Kidney epithelial cell (primary cell): Measurements from ENCODE around the gene MAPRE3. TPM values are rescaled to one million over a fixed set of nuclear protein-coding genes. Genes with fewer than 3 reads are reported as not detected.

ENCODE experiments used
- DNase-seq: peaks from one replicate; pipeline ENCODE4 v3.0.0-alpha.2; 2010; ENCODE audit warnings: low read depth
- H3K27me3 ChIP-seq: 2 replicates; pipeline ENCODE4 v1.6.0; 2011; ENCODE audit warnings: low read length; ENCODE audit not compliant: control insufficient read depth, insufficient read depth
- H3K36me3 ChIP-seq: 2 replicates; pipeline ENCODE4 v1.5.1; 2011; ENCODE audit warnings: low read length; ENCODE audit not compliant: control insufficient read depth, insufficient read depth
- H3K4me3 ChIP-seq: 2 replicates; pipeline ENCODE4 v1.5.1; 2011; ENCODE audit warnings: low read depth, mild to moderate bottlenecking, control low read depth, low read length
- CTCF ChIP-seq: IDR thresholded peaks from 2 replicates; pipeline ENCODE4 v1.5.1; 2011; ENCODE audit warnings: mild to moderate bottlenecking, moderate library complexity, low read length, control low read depth, inconsistent platforms; ENCODE audit not compliant: insufficient read depth, poor library complexity, severe bottlenecking
- total RNA-seq: library from RNA; depleted of rRNA; stranded (reverse); fragments of >200 nt; gene quantifications from 2 replicates; pipeline ENCODE4 v1.2.3, GENCODE V29; 2015

Gene MAPRE3
- total RNA-seq, 1 donor from 2014 or later: 4.6 TPM

- no peak for DNase-seq
- no peak for TF ChIP-seq CTCF
These were observed 30.6 kb downstream of the MAPRE3 start for GRCh38 chr2:27000995-27001394.

GRCh38 chr2:27001950-27002349 is 31.5 kb downstream of the MAPRE3 start:
- no peak for DNase-seq
- no peak for TF ChIP-seq CTCF
- no peaks in the 10 kb centered on the region for H3K36me3 ChIP-seq

More at GRCh38 chr2:27000995-27001394, 30.6 kb downstream of the MAPRE3 start:
- no peaks in the 10 kb centered on the region for H3K36me3 ChIP-seq
- H3K4me3 ChIP-seq: no peak overlapping the region
- no peaks in the 10 kb centered on the region for H3K27me3 ChIP-seq

GRCh38 chr2:27003007-27003406 is 32.6 kb downstream of the MAPRE3 start:
- DNase-seq: no peak
- no peak for TF ChIP-seq CTCF
- H3K4me3 ChIP-seq: no peak overlapping the region

More at GRCh38 chr2:27001950-27002349, 31.5 kb downstream of the MAPRE3 start:
- no peaks in the 10 kb centered on the region for H3K27me3 ChIP-seq
- H3K4me3 ChIP-seq: no peak overlapping the region

GRCh38 chr2:27003857-27004256 is 33.4 kb downstream of the MAPRE3 start:
- H3K27me3 ChIP-seq: no peaks in the 10 kb centered on the region
- H3K4me3 ChIP-seq: no peak overlapping the region
- no peak for DNase-seq
- no peak for TF ChIP-seq CTCF
- no peaks in the 10 kb centered on the region for H3K36me3 ChIP-seq

More at GRCh38 chr2:27003007-27003406, 32.6 kb downstream of the MAPRE3 start:
- no peaks in the 10 kb centered on the region for H3K27me3 ChIP-seq
- no peaks in the 10 kb centered on the region for H3K36me3 ChIP-seq

GRCh38 chr2:27006602-27007415 is 36.4 kb downstream of the MAPRE3 start:
- no peaks in the 10 kb centered on the region for H3K36me3 ChIP-seq
- no peaks in the 10 kb centered on the region for H3K27me3 ChIP-seq
- H3K4me3 ChIP-seq: no peak overlapping the region
- TF ChIP-seq CTCF: no peak
- no peak for DNase-seq
